ENCODE measurements around the gene CDRT4.

The CDRT4 gene

DNA sequence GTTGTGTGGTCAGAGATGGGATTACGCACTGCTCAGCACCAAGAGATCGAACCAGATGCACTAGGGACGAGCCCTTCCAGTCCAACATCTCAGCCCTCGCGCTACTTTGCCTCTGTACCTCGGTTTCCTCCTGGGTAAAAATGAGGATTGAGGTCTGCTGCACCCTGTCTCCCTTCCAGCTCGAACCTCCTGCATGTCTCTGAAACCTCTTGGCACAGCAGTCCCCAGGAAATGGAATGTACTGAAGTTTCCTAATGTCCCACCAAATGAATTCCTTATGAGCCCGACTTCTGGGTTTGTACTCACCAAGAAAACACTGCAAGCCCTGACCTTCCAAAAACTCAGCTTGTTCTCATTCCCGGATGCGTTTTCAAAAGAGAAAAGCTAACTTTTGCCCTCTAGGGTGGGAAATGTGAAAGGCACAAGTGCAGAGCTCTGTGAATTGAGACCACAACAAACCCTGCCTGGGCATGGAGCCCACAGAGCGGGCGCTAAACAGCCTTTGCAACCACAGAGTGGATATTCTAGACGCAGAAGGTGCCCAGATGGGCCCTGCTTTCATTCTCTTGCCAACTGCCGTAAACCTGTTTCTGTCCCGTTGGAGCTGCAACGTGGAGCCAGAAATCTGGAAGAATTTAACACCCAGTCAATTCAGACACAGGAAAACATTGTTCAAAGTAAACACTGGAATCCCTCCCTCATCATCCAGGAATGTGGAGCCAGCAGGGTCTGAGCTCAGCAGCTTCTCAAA lies 10.3 kb downstream of the CDRT4 start:
- TF ChIP-seq, protein P1, sequence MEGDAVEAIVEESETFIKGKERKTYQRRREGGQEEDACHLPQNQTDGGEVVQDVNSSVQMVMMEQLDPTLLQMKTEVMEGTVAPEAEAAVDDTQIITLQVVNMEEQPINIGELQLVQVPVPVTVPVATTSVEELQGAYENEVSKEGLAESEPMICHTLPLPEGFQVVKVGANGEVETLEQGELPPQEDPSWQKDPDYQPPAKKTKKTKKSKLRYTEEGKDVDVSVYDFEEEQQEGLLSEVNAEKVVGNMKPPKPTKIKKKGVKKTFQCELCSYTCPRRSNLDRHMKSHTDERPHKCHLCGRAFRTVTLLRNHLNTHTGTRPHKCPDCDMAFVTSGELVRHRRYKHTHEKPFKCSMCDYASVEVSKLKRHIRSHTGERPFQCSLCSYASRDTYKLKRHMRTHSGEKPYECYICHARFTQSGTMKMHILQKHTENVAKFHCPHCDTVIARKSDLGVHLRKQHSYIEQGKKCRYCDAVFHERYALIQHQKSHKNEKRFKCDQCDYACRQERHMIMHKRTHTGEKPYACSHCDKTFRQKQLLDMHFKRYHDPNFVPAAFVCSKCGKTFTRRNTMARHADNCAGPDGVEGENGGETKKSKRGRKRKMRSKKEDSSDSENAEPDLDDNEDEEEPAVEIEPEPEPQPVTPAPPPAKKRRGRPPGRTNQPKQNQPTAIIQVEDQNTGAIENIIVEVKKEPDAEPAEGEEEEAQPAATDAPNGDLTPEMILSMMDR (IDR thresholded peaks at IDR 0.05; ENCODE audit: extremely low read depth, missing control alignments) = no peak
- DNase-seq (ENCODE audit: low spot score) = no peak

- TF ChIP-seq, protein P1 (IDR thresholded peaks at IDR 0.05; ENCODE audit: extremely low read depth, missing control alignments) = no peak
- DNase-seq (ENCODE audit: low spot score) = no peak
Measured at GRCh38 chr17:15456496-15456895, 10.9 kb downstream of the CDRT4 start.

- TF ChIP-seq, protein P1 (IDR thresholded peaks at IDR 0.05; ENCODE audit: extremely low read depth, missing control alignments) = no peak
- no peak for DNase-seq (ENCODE audit: low spot score)
Measured at GRCh38 chr17:15454346-15454745, 13.1 kb downstream of the CDRT4 start.

DNA sequence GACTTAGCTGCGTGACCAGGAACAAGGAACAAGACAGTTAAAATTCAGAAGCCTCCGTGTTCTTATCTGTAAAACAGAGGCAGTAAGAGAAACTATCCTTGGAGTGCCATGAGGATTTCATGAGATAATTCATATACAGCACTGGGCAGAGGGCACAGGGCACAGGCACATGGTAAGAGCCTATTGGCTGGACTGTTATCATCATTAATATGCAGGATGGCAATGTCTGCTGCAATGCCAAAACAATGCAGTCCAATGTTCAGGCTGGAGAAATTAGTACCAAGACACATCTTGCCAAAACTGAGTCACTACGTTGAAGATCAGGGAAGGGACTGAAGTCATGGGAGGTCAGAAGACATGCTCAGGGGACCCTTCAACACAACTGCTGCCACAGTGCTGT lies 13.6 kb downstream of the CDRT4 start:
- TF ChIP-seq, protein P1 (IDR thresholded peaks at IDR 0.05; ENCODE audit: extremely low read depth, missing control alignments) = no peak
- no peak for DNase-seq (ENCODE audit: low spot score)

DNA sequence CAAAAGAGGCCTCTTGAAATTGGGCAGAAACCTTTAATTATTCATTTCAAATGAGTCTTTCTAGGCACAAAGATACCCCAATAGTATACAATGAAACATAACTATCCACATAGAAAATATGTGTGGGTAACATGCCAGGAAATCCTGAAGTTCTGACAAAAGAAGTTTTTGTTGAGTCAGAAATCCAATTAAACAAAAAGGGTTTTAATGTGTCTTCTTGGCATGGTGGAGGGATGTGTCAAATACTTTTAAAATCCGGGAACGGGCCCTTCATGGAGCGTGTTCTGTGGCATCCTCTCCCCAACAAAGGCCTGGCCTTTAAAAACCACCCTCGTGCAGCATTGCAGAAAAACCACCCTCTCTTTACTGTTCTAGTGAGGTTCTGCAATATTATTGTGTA lies 14.2 kb downstream of the CDRT4 start:
- no peak for DNase-seq (ENCODE audit: low spot score)
- TF ChIP-seq, protein P1 (IDR thresholded peaks at IDR 0.05; ENCODE audit: extremely low read depth, missing control alignments) = no peak

DNA sequence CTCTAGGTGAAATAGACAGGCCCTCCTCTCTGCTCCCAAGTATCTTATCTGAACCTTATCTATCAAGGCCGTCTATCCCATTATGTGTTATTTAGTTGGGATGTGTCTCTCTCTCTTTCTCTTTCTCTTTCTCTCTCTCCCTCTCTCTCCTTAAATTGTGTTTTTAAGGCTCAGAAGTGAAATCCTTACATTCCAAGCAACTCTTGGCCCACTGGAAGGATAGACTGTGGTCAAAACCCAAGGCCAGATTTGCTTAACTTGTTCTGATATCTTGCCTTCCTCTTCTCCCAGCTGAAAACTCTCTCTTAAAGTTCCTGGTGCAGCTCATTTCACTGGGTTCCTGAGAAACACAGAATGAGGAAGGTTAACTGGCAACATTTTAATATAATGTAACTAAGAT lies 14.7 kb downstream of the CDRT4 start:
- DNase-seq (ENCODE audit: low spot score) = no peak
- TF ChIP-seq, protein P1 (IDR thresholded peaks at IDR 0.05; ENCODE audit: extremely low read depth, missing control alignments) = no peak

GRCh38 chr17:15451680-15452079 lies 15.7 kb downstream of the CDRT4 start:
- TF ChIP-seq, protein P1 (IDR thresholded peaks at IDR 0.05; ENCODE audit: extremely low read depth, missing control alignments) = no peak
- DNase-seq (ENCODE audit: low spot score) = no peak
